HG03439 (cell line): ENCODE measurements around the gene LONP1.
"Not testable (repeated sequence)": the region's sequence is repeated elsewhere in the genome, so short reads cannot be mapped to it uniquely, and the experiment has no call there.

Source experiments
- ATAC-seq: cut with Tn5 transposase; IDR thresholded peaks from one replicate; pipeline ENCODE4 v1.9.1; 2021; ENCODE audit warnings: mild to moderate bottlenecking, moderate library complexity; ENCODE audit not compliant: unreplicated experiment

Gene LONP1

GRCh38 chr19:5714816-5715215, 5.1 kb downstream of the LONP1 start:
- no peak for ATAC-seq

DNA sequence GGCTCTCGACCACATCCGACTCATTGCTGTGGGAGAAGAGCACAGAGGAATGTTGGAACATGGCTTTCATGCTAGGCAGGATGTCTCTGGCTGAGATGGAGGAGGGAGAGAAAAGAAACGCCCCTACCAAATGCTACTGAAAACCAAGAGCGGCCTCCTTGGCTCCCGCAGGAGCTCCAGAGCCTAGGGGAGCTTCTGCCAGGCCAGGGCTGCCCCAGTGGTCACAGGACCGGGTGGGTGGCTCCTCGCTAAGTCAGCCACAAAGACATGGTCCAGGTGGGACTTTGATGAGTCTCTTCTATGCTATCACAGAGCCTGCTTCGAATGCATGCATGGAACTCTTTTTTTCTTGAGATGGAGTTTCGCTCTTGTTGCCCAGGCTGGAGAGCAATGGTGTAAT, 6.7 kb downstream of the LONP1 start:
- no peak for ATAC-seq

DNA sequence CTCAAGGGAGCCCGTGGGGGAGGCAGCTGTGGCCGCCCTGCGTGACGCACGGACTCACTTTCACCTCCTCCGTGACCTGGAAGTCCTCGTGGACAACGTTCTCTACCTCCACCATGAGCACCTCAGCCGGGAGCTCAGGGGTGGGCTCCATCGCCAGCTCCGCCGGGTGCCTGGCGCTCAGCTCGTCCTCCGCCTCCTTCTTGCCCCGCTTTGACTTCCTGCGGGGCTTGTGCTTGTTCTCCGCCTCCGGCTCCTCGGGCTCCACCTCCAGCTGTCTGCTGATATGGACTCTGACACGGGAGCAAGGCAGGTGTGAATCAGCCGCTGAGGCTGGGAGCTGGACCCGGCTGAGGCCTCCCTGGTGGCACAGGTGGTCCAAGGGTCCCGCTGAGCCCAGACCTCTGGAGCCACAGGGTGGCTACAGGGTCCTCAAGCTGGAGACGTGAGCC, 8.2 kb downstream of the LONP1 start:
- no peak for ATAC-seq

GRCh38 chr19:5711025-5711424, 8.9 kb downstream of the LONP1 start:
- ATAC-seq = no peak

GRCh38 chr19:5707576-5708575, 12.1 kb downstream of the LONP1 start:
- ATAC-seq = no peak

GRCh38 chr19:5706876-5707573, 12.9 kb downstream of the LONP1 start:
- no peak for ATAC-seq

DNA sequence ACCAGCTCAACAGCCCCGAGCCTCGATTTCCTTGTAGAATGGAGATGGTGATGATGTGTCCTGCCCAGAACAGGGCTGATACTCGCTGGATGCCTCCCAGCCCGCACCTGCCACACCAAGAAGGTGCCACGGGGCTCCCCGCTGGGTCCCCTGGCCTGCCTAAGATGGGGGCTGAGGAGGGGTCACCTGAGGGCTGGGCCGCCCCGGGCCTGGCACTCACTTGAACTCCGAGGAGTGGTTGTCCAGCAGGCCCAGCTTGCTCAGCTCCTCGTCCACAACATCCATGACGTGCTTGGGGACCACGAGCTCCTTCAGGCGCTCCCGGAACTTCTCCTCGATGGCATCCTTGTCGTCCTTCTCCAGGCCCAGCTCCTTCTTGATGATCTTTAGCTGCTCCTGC, 14.4 kb downstream of the LONP1 start:
- no peak for ATAC-seq

DNA sequence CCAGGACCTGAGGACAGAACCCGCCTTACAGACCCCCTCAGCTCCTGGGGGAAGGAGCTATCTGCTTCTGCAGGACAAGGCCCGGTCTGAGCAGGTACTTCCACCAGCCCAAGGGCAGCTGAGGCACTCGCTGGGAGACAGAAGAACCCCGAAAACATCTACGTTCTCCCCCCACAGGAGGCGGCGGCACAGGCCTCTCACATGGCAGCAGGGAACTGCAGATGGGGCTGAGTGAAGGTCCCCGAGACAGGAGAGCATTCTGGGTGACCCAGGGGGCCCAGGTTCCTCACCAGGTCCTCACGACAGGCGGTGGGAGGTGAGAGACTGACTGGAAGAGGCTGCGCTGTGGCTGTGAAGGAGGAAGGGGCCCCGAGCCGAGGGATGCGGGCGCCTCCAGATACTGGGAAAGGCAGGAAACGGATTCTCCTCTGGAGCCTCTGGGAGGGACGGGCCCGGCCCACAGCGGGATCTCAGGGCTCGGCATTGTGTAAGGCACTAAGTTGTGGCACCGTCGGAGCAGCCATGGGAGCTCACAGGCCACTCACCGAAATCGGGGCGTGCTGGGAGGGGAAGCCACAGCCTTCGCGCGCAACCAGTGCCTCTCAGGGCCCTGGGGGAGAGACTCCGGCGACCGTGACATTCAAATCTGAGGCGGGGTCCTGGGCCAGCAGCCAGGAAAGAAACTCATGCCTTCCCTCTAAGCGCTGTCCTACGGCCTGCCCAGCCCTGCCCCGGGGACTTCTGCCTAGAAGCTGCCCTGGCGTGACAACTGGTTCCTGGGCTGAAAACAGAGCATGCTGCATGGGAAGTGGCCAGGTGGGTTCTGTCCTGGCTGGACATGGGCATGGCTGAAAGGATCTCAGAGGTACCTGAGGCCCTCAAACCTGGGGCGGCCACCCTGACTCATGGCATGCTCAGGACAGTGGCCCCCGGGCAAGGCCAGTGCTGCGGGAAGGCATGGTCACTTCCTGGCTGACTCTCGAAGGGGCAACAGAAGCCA, 15.8 kb downstream of the LONP1 start:
- no peak for ATAC-seq

DNA sequence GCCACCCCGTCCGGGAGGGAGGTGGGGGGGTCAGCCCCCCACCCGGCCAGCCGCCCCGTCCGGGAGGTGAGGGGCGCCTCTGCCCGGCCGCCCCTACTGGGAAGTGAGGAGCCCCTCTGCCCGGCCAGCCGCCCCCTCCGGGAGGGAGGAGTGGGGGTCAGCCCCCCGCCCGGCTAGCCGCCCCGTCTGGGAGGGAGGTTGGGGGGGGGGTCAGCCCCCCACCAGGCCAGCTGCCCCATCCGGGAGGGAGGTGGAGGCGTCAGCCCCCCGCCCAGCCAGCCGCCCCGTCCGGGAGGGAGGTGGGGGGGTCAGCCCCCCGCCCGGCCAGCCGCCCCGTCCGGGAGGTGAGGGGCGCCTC, 17.9 kb downstream of the LONP1 start:
- ATAC-seq = not testable (repeated sequence)

DNA sequence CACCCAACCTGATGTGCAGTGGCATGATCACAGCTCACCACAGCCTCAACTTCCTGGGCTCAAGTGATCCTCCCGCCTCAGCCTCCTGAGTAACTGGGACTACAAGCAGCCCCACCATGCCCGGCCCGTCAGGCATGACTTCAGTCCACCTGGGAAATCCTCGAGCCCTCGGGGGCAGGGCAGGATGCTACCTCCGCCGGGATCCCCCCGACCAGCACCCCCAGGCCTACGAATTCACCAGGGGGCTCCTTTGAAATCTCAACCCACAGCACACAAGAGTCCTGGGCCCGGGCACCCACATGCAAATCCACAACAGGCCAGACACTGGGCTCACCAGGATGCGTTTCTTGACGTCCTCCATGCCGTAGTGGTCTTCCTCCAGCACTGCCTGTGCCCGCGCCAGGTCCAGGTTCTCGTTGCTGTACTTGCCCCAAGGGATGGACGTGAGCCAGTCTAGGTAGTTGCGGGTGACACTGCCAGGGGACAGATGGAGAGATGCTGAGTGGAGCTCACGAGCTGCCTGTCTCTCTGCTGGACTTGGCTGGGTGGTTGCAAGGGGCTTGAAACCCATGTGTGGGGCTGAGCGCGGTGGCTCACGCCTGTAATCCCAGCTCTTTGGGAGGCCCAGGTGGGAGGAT, 19.4 kb downstream of the LONP1 start:
- no peak for ATAC-seq

- no peak for ATAC-seq
Observed at GRCh38 chr19:5698635-5699422, 21.1 kb downstream of the LONP1 start.

GRCh38 chr19:5697890-5698634, 21.9 kb downstream of the LONP1 start:
- no peak for ATAC-seq

- ATAC-seq = no peak
Observed at GRCh38 chr19:5697022-5697889, 22.7 kb downstream of the LONP1 start.

DNA sequence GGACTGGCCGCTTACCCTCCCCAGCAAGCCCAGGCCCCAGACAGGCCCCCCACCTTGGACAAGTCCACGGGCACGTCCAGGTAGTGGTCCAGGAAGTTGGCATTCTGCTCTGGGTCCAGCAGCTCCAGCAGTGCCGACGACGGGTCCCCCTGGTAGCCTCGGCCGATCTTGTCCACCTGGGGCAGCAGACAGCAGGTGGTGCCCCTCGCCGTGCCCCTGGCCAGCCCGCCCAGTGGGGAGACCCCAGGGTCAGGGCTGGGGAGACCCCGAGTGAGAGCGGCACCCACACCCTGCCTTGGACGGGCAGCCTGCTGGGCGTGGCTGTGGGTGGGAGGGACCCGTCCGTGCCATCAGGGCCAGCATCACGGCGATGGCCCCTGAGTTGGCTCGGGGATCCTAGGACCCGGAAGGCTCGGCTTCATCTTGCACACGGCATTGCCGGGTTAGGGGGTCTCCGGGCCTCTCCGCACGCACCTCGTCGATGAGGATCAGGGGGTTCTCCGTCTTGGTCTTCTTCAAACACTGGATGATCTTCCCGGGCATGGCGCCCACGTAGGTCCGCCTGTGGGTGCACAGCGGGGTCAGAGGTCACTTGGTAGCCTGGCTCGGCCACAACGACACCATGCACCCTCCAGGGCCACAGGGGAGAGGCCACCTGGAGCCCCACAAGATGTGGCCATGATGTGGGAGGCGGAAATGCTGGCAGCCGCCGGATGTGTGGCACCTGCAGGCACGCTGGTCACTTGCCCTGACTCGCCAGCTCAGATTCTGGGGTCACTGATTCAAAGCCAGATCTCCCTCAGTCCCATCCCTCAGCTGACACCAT, 23.5 kb downstream of the LONP1 start:
- ATAC-seq = no peak

DNA sequence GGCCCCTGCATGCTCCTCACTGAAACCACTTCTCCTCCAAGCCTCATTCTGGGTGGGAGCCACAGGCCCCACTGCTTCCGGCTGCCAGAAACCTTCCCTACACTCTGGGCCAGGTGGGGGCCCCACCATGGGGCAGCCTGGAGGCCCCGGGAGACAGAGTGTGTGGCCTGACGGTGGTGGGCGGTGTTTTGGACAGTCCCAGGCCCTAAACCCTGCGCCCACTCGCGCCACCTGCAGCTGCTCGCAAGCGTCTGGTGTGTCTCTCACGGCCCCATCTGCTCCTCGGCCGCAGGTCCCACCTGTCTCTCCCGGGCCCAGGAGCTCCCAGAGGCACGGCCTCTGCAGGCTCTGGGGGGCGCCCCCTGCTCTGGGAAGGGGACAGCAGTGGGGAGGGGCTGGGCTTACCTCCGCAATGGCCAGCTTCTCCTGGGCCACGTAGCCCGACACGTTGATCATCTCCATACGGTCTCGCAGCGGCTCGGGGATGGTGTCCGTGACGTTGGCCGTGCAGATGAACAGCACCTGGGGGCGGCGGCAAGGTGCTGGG, 24.2 kb downstream of the LONP1 start:
- ATAC-seq = no peak

- no peak for ATAC-seq
Observed at GRCh38 chr19:5694956-5695648, 24.8 kb downstream of the LONP1 start.
